MM.1S (cell line): ENCODE results near the gene UGT1A10.
"Not testable (repeated sequence)": the region's sequence is repeated elsewhere in the genome, so short reads cannot be mapped to it uniquely, and the experiment has no call there.

Experiments
- DNase-seq: peaks from one replicate; pipeline ENCODE4 v3.0.0-alpha.2; 2015
- H2AFZ ChIP-seq: fragments of 300-600 bp; sonication (generic); 2 replicates; pipeline ENCODE4 v1.6.0; 2016; ENCODE audit warnings: antibody characterized with exemption, low read length
- H3F3A ChIP-seq: fragments of 300-600 bp; sonication (generic); 2 replicates; pipeline ENCODE4 v1.6.1; 2016; ENCODE audit warnings: mild to moderate bottlenecking, antibody characterized with exemption, low read length, moderate library complexity, mixed read lengths; ENCODE audit not compliant: insufficient read depth
- H3K27ac ChIP-seq: fragments of 300-600 bp; sonication (generic); 2 replicates; pipeline ENCODE4 v1.5.1; 2016; ENCODE audit warnings: mild to moderate bottlenecking, low read length
- H3K27me3 ChIP-seq: fragments of 300-600 bp; sonication (generic); replicated peaks from 2 replicates; pipeline ENCODE4 v1.6.0; 2016; ENCODE audit warnings: low read length; ENCODE audit not compliant: insufficient read depth
- H3K36me3 ChIP-seq: fragments of 300-600 bp; sonication (generic); replicated peaks from 2 replicates; pipeline ENCODE4 v1.6.1; 2016; ENCODE audit warnings: mild to moderate bottlenecking, low read length, mixed read lengths; ENCODE audit not compliant: insufficient read depth
- H3K4me1 ChIP-seq: fragments of 300-600 bp; sonication (generic); 2 replicates; pipeline ENCODE4 v1.6.1; 2016; ENCODE audit warnings: low read length, mixed read lengths
- H3K4me2 ChIP-seq: fragments of 300-600 bp; sonication (generic); 2 replicates; pipeline ENCODE4 v1.6.0; 2016; ENCODE audit warnings: low read depth, low read length
- H3K4me3 ChIP-seq: fragments of 300-600 bp; sonication (generic); 2 replicates; pipeline ENCODE4 v1.5.1; 2016; ENCODE audit warnings: low read length, mixed read lengths
- H3K79me2 ChIP-seq: fragments of 300-600 bp; sonication (generic); 2 replicates; pipeline ENCODE4 v1.6.1; 2016; ENCODE audit warnings: mixed run types, low read length, mixed read lengths
- H3K9ac ChIP-seq: fragments of 300-600 bp; sonication (generic); 2 replicates; pipeline ENCODE4 v1.6.1; 2016; ENCODE audit warnings: low read length, mixed read lengths
- H3K9me2 ChIP-seq: fragments of 300-600 bp; sonication (generic); replicated peaks from 2 replicates; pipeline ENCODE4 v1.6.1; 2016; ENCODE audit warnings: mild to moderate bottlenecking, low read length, mixed read lengths; ENCODE audit not compliant: insufficient read depth
- H3K9me3 ChIP-seq: fragments of 300-600 bp; sonication (generic); replicated peaks from 2 replicates; pipeline ENCODE4 v1.6.1; 2016; ENCODE audit warnings: mild to moderate bottlenecking, low read length, mixed read lengths; ENCODE audit not compliant: insufficient read depth
- H4K20me1 ChIP-seq: fragments of 300-600 bp; sonication (generic); 2 replicates; pipeline ENCODE4 v1.6.1; 2016; ENCODE audit warnings: mild to moderate bottlenecking, low read length, moderate library complexity, mixed read lengths; ENCODE audit not compliant: insufficient read depth
- EZH2 ChIP-seq: fragments of 300-600 bp; sonication (generic); optimal IDR thresholded peaks from 2 replicates; pipeline ENCODE3; 2017; ENCODE audit warnings: low read depth, mild to moderate bottlenecking, antibody characterized with exemption, low read length, mixed read lengths
- EZH2phosphoT487 ChIP-seq: fragments of 300-600 bp; sonication (generic); IDR thresholded peaks from 2 replicates; pipeline ENCODE4 v1.6.1; 2018; ENCODE audit warnings: antibody characterized with exemption, low read length
- TF ChIP-seq, protein P1 (sequence below): fragments of 300-600 bp; sonication (generic); IDR thresholded peaks from 2 replicates; pipeline ENCODE4 v1.5.1; 2016; ENCODE audit warnings: antibody characterized with exemption, low read length, mixed read lengths

UGT1A10 gene

GRCh38 chr2:233698740-233699139 lies 62.5 kb downstream of the UGT1A10 start:
- Histone ChIP-seq H3K9me2 (no peaks in the 10 kb centered on the region), H3K9ac (no peak overlapping the region), H3K9me3 (no peaks in the 10 kb centered on the region), H3K27me3 (no peaks in the 10 kb centered on the region), H3K4me3 (no peak overlapping the region), H3F3A (no peaks in the 10 kb centered on the region), H3K79me2 (no peaks in the 10 kb centered on the region), H4K20me1 (no peaks in the 10 kb centered on the region), H3K4me1 (no peaks in the 10 kb centered on the region), H2AFZ (no peak overlapping the region), H3K27ac (no peak overlapping the region), H3K4me2 (no peak overlapping the region), H3K36me3 (no peaks in the 10 kb centered on the region)
- TF ChIP-seq, protein P1, sequence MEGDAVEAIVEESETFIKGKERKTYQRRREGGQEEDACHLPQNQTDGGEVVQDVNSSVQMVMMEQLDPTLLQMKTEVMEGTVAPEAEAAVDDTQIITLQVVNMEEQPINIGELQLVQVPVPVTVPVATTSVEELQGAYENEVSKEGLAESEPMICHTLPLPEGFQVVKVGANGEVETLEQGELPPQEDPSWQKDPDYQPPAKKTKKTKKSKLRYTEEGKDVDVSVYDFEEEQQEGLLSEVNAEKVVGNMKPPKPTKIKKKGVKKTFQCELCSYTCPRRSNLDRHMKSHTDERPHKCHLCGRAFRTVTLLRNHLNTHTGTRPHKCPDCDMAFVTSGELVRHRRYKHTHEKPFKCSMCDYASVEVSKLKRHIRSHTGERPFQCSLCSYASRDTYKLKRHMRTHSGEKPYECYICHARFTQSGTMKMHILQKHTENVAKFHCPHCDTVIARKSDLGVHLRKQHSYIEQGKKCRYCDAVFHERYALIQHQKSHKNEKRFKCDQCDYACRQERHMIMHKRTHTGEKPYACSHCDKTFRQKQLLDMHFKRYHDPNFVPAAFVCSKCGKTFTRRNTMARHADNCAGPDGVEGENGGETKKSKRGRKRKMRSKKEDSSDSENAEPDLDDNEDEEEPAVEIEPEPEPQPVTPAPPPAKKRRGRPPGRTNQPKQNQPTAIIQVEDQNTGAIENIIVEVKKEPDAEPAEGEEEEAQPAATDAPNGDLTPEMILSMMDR: no peak
- DNase-seq: no peak

DNA sequence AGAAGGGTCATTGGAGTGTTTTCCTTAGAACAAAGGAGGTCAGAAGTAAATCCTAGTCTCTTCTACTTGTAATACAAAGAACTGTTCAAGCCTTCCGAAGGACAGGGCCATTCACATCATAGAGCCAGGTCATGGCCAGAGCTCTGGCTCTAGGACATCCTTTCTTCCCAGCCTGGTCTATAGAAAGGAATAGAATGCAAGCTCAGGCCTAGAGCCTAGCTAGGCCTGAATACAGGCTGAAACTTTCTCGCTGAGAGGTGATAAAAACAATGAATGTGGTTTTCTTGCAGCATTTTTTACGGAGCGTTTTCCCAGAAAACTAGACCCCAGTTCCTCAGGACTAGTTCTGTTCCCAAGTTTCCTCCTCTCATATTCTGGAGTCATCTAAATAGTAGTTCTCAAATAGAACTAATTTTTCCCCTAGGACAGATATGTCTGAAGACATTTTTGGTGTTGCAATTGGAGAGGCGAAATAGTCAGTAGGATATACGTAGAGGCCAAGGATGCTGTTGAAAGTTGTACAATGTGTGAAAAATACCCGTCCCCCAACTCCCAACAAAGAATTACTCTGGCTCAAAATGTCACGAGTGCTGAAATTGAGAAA lies 63.3 kb downstream of the UGT1A10 start:
- Histone ChIP-seq H3K27me3 (no peaks in the 10 kb centered on the region), H3K9ac (no peak overlapping the region), H2AFZ (no peak overlapping the region), H3K27ac (no peak overlapping the region), H3K9me2 (no peaks in the 10 kb centered on the region), H3K4me2 (no peak overlapping the region), H3K9me3 (no peaks in the 10 kb centered on the region), H3K4me1 (no peaks in the 10 kb centered on the region), H3K36me3 (no peaks in the 10 kb centered on the region), H3K4me3 (no peak overlapping the region), H4K20me1 (no peaks in the 10 kb centered on the region), H3K79me2 (no peaks in the 10 kb centered on the region), H3F3A (no peaks in the 10 kb centered on the region)
- no peak for DNase-seq
- TF ChIP-seq, protein P1: no peak
- TF ChIP-seq EZH2 (no peak), EZH2phosphoT487 (no peak)

DNA sequence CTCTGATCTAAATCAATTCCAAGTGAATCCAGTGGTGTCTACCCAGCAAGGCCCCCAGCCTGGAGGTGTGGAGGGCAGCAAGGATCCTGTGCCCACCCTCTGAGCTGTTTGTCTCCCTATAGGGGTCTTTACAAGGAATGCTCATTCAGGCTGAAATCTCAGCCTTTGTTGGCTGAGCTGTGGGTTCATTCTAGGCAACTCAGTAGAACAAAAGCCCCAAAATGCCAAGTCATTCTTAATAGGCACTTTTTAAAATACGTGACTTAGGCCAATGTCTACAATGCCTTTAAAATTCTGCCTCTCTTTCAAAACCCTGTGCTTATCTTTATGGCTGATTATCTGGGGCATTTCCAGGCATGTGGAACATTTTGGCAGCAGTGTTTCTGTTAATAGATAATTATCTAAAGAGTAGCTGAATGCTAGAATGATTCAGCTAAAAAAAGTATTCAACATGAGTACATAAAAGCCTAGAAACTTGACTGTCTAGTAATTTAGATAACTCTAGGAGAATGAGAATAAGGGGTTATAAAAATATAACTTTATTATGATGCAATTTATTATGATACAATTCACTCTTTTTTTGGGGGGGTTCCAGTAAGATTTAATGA lies 63.9 kb downstream of the UGT1A10 start:
- TF ChIP-seq EZH2phosphoT487 (no peak), EZH2 (no peak)
- TF ChIP-seq, protein P1: no peak
- Histone ChIP-seq H2AFZ (no peak overlapping the region), H3K4me2 (no peak overlapping the region), H4K20me1 (no peaks in the 10 kb centered on the region), H3F3A (no peaks in the 10 kb centered on the region), H3K4me1 (no peaks in the 10 kb centered on the region), H3K9ac (no peak overlapping the region), H3K9me3 (no peaks in the 10 kb centered on the region), H3K4me3 (no peak overlapping the region), H3K27ac (no peak overlapping the region), H3K27me3 (no peaks in the 10 kb centered on the region), H3K9me2 (no peaks in the 10 kb centered on the region), H3K36me3 (no peaks in the 10 kb centered on the region), H3K79me2 (no peaks in the 10 kb centered on the region)
- DNase-seq: no peak

DNA sequence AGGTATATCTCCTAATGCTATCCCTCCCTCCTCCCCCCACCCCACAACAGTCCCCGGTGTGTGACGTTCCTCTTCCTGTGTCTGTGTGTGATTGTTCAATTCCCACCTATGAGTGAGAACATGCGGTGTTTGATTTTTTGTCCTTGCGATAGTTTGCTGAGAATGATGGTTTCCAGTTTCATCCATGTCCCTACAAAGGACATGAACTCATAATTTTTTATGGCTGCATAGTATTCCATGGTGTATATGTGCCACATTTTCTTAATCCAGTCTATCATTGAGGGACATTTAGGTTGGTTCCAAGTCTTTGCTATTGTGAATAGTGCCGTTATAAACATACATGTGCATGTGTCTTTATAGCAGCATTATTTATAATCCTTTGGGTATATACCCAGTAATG lies 64.6 kb downstream of the UGT1A10 start:
- H3K9me2 ChIP-seq, DNase-seq, H3K27me3 ChIP-seq, H3F3A ChIP-seq, H2AFZ ChIP-seq, H3K9ac ChIP-seq, H4K20me1 ChIP-seq, H3K79me2 ChIP-seq, H3K9me3 ChIP-seq, H3K27ac ChIP-seq, H3K4me2 ChIP-seq, H3K36me3 ChIP-seq, H3K4me3 ChIP-seq, H3K4me1 ChIP-seq: not testable (repeated sequence)
